Midbrain (tissue), 1 donor: ENCODE data around the gene SBF1.
"Not testable (repeated sequence)": the region's sequence is repeated elsewhere in the genome, so short reads cannot be mapped to it uniquely, and the experiment has no call there.

ENCODE experiments used
- DNase-seq: peaks from one replicate; lab custom pipeline; 2025; lab: John Stamatoyannopoulos, UW

Gene SBF1

DNA sequence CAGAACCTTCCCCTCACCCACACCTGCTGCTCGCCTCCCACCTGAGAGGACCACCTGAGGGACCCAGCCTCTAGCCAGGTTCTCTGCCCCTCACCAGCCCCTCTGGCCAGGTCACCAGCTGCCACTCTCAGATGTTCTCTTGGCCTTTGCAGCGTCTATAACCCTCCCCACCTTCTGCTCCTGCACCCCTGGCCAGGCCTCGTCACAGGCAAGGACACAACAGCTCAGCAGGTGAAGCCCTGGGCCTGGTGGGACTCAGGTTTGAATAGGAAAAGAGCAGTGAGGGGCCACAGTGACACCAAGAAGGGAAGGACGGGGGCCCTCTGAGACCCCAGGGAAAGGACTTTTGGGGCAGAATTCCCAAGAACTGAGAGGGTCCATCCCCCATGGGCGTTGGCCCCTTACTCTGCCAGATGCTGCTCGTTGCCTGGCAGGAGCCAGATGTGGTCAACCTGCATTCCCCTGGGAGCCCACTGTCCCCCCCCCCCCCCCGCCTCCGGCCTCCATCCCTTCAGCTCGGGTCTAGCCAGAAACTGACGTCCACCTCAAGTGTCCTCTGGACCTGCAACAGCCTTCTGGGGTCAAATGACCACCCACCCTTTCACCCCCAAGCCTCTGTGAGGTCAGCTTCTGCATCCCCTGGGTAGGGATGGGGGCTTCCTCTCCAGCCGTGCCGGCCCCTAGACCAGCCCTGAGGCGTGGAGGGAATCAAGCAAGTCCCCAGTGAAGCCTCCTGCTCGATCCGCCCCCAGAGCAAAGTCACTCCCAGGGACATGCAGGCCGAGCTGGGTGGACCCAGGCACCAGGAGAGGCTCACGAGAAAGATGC is 28.7 kb downstream of the SBF1 start:
- DNase-seq, result no peak

DNA sequence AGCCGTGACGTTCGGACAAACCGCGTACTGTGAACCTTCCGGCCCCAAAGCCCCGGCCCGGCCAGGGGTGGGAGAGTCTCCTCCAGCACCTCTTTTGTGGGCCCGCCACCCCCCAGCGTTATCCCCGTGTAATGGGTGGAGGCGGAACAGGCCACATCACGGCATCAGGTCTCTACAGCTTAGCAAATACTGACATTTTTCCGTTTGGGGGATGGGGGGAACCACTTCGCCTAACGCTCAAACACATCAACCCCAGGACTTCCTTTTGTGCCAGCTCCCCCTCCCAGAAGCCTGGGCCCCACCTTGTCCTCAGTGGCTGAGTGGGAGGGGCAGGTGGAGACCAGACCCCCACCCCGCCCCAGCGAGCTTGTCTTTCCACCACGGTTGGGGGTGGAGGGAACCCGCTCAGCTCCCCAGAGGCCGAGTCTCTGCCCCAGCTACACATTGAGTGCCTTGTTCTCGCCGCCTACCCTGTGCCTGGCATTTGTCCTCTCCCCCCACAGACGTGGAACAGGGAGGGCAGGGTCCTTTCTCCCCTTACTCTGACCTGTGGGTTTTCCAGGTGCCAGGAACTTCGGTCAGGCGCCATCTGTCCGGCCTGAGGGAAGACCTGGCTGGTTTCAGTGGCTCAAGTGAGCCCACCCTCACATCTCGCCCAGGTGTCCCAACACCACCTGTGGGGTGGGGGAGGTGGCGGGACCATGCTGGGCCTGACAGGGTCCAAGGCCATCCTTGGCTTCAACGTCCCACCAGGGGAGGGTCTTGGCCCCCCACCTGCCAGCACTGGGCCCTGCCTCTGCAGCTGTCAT is 29.6 kb downstream of the SBF1 start:
- no peak for DNase-seq

DNA sequence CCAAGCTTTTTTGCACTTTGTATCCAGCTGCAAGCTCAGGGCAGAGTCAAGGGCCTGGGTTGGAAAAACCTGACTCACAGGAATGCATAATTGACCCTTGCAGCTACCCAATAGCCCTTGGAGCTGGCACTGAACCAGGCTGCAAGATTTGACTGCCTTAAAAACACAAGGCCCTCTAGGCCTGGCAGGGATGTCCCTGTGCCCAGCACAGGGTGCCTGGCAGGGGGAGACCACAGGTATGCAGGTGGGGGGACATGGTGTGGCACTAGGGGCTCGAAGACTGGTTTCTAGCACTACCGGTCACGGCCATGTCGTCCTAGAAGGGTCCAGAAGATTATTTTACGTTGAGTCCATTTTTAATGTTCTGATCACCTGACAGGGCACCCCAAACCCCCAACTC is 30.2 kb downstream of the SBF1 start:
- DNase-seq, result no peak

DNA sequence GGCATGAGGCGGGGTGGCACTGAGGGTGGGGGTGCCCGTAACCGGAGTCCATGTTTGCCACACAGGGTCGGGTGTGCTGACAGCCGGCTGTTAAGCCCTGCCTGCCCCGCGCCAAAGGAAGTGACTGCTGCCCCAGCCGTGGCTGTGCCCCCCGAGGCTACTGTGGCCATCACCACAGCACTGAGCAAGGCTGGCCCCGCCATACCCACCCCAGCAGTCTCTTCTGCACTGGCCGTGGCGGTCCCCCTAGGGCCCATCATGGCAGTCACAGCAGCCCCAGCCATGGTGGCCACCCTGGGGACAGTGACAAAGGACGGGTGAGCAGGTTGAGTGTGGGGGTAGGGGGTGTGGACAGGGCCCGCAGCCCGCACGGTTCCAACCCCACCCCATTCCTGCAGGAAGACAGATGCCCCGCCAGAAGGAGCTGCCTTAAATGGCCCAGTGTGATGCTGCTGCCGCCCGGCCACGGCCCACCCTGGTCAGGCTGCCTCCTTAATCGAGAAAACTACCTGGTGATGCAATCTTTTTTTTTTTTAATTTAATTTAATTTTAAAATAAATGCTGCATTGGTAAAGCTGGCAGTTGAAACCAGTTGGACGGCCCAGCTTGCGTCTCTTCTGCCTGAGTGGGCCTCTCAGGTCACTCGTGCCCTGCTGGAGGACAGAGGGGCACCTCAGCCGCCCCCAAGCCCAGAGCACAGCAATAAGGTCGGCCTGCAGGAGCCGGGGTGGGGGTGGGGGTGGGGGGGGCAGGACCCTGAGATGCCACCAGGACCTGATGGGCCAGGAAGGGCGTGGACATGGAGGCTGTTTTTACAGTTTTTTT is 30.8 kb downstream of the SBF1 start:
- no peak for DNase-seq

DNA sequence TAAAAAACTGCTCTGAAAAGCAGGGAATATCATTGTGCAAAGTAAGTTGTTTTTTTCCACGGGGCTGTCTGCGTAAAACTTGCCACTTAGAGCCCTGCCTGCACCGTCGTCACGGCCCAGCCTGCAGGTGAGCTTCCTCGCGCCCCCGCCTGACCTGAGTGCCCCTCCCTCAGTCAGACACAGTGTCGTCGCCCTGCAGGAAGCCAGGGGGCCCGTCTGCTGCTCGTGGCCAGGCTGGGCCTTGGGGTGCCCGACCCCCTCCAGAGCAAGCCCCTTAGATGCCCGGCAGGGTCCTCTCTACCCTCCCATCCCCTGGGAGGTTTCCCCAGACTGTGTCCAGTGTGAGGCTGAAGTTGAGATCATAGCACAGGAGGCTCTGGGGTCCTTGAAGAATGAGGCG is 31.6 kb downstream of the SBF1 start:
- no peak for DNase-seq

DNA sequence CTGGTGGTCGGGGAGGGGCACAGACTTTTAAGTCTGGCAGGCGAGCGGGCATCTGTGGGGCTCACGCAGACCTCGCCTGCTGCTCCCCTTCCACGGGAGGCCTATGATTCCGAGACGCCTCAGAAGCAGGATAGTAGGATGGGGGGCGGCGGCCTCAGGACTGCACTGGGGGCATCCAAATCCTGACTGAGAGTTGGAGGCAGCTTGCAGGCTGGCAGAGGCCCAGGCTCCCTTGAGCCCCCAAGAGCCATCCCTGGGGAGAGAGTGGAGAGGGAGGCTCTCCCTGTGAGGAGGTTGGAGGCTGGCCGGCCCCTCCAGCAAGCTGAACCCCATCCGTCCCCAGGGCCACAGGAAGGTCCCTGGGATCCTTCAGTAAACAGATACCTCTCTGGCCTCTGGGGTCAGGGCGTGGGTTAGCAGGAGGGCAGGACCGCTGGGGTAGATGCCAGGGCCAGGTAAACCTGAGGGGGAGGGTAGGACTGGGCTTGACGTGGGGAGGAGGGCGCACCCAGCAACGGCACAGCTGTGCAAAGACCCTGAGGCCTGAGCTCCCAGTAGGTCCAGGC is 33.3 kb downstream of the SBF1 start:
- DNase-seq, result no peak

DNA sequence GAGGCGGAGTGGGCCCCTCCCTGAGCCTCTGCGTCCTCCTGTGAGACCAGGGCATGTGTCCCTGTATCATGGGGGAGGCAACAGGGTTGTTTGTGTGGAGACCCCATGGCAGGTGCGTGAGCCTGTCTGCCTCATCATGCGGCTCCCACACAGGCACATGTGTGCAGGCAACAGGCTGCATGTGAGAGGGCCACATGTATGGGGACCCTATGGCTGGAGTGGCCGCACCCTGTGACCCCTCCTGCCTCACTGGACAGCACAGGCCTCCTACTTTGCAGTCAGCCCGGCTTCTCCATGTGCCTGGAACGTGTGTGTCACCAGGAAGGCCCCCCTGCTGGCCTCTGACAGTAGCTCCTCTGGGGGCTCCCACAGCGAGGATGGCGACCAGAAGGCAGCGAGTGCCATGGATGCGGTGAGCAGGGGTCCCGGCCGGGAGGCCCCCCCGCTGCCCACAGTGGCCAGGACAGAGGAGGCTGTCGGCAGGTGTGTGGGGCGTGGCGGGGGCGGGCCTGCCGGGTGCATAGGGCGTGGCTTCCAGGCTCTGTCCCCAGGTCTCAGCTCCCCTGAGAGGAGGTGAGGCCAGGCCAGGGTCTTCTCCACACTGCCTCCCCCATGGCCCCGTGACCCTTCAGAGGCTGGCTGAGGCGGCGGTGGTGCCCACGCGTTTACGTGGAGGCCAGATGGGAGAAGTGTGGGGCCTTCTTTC is 34.1 kb downstream of the SBF1 start:
- no peak for DNase-seq

DNA sequence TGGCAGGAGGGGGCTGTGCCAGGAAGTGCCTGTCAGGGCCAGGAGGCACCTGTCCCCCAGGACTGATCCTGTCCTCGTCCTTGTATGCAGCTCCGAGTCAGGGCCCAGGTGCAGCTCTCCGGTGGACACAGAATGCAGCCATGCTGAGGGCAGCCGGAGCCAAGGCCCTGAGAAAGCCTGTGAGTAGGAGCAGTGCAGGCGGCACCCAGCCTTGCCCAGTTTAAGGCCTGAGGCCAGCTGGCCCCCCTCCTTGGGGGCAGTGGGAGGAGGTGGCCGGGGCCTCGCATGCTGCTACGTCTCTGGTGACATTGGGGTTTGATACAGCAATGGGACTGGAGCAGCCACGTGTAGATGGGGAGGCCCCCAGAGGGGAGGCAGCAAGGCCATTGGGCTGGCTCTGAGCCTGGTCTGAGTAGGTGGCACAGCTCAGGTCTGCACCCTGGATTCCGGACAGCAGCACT is 34.9 kb downstream of the SBF1 start:
- DNase-seq, result no peak

DNA sequence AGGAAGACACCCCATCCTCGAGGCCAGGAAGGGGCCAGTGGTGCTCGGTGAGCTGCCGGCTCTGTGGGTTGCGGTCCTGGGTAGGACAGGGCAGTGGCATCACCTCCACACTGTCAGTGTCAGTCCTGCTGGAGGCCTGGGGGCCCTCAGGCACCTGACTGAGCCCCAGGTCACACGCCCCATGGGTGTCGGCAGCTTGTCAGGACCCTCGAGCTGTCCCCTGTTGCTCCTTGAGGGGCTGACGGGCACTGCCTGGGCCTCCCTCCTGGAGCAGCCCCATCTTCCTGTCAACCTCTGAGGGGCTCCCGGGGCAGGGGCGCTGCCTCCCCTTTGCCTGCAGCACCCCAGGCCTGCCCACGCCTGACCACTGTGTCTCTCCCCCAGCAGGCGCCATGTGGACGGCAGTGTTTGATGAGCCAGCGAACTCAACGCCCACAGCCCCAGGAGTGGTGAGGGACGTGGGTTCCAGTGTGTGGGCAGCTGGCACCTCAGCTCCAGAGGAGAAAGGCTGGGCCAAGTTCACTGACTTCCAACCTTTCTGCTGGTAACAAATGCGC is 35.4 kb downstream of the SBF1 start:
- DNase-seq, result no peak

DNA sequence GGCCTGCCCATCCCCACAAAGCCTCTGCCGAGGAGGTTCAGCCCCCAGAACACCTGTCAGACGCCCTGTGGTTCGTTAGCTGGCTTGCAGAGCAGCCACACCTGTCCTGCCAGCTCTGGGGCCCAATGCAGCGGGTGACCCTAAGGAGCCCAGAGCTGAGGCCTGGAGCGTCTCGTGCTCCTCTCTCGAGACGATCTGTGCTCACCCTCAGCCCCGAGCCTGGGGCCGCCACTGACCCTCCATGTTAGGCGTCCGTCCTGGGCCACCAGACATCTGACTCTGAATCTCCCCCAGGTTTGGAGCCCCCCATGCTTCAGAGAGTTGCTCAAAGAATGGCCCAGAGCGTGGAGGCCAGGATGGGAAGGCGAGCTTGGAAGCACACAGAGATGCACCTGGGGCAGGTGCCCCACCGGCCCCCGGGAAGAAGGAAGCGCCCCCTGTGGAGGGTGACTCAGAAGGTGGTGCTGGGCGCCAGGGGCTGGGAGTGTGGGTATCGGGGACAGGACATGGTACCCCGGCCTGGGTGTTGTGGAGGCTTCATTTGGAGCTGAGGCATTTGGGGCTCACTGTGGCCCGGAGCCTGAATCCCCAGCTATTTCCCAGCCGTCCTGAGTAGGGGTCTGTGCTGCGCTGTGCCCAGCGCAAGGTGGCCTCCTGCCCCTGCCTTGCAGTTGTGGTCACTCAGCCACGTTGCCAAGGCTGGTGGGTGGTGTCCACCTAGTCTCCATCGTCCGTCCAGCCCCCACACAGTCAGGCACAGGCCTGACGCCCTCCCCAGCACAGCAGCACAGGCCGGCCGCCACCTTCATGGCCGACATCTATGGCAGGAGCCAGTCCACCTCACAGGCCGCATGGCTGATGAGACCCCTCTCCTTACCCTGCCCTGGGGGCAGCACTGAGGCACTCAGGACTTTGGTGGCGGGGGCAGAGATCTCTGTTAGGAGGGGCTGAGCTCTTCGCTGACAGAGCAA is 36.2 kb downstream of the SBF1 start:
- no peak for DNase-seq

DNA sequence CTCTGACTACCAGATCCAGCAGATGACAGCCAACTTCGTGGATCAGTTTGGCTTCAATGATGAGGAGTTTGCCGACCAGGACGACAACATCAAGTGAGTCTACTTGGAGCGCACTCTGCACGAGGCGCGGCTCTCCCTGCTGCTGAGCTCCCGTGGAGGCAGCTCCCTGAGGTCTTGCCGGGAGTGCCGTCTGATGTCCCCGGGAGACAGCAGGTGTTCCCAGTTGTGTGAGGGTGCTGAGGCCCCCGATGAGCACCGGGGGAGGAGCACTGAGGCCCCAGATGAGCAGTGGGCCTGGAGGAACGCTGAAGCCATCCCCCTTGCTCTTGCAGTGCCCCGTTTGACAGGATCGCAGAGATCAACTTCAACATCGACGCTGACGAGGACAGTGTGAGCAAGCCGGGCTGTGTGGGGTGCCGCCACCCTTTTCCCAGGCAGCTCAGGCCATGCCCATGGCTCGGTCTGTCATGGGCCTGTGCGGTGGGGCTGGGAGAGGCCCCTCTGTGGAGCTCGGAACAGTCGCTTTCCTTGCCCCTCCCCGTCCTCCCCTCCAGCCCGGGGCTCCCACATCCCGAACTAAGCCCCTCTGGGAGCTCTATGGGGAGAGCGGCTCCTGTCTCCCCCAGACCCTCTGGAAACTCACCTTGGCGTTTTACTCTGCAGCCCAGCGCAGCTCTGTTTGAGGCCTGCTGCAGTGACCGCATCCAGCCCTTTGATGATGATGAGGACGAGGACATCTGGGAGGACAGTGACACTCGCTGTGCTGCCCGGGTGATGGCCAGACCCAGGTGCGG is 37.1 kb downstream of the SBF1 start:
- no peak for DNase-seq

DNA sequence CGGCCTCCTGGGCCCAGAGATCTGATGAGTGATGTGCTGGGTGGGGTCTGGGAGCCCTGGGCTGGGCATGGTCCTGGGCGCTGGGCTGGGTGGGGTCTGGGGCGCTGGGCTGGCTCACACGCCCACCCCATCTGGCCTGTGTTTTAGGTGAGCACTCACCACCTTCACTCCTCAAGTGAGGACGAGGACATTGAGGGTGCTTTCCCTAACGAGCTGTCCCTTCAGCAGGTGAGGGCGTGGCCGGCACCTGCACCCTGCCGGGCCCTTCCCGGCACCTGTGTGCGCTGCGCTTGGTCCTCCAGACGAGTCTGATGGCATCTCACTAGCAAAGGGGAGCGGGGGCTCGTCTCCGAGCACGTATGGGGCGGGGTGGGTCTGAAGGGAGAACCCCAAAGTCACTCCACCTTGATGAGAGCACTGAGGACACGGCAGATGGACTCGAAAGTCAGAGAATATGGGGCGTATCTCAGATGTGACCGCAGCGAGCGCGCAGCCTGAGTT is 37.9 kb downstream of the SBF1 start:
- no peak for DNase-seq

DNA sequence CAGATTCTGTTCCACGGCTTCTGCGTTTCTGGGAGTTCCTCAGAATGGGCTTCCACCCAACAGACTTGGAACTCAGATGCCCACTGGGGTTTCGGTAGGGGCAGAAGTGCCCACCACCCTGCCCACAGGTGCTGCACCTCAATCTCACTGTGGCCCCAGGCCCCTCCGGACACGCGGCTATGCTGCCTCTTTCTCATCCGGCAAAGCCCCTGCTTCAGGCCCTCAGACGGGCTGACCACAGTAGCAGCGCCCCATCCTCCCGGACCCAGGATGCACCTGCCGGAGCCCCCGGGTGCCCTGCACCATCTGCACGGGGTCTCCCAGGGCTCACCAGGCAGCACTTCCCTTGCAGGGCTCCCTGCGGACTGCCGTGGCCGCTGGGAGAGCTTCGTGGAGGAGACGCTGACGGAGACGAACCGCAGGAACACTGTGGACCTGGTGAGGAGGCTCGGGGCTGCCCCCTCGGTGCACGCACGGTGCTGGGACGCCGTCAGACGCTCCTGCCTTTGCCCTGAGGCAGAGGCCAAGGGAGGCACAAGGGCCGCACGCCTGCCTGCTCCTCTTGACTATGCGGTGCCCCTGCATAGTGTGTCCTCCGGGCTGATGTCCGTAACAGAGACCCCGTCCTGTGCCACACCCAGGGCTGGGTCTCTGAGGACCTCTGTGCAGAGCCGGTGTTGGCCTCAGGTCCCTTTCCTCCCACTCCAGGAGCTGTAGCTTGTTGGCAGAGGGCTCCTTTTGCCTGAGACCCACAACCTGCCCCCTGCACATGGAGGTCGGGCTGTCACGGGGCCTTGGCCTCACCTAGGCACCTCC is 38.6 kb downstream of the SBF1 start:
- no peak for DNase-seq

DNA sequence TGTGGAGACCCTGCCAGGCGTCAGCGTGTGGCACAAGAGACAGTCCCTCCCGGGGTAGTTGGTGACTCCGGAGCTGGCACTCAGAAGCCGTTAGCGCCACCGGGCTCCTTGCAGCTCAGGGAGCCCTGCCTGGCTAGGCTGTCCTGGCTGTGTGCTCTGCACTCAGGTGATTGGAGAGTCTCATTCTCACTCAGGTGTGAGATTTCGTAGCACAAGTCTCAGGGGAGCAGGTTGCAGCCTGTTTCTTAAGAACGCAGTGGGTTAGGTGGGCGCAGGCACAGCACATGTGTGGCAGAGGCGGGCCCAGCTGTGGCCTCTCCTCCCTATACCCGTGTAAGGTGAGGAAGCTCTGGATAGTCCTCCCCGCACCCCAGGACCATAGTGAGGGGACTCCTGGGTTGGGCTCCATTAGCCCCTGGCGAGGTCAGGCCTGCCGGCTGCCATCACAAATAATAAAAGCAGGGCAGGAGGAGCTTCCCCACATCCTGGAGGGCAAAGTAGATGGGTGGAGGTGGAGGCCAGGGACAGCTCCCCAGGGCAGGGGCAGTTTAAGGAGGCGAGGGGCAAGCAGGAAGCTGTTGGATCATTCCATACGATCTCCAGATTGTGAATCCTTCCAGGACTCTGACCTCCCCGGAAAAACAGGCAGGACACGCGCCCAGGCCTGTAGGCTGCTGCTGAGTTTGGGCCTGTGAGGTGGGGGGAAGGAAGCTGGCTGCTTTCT is 39.4 kb downstream of the SBF1 start:
- DNase-seq, result no peak

DNA sequence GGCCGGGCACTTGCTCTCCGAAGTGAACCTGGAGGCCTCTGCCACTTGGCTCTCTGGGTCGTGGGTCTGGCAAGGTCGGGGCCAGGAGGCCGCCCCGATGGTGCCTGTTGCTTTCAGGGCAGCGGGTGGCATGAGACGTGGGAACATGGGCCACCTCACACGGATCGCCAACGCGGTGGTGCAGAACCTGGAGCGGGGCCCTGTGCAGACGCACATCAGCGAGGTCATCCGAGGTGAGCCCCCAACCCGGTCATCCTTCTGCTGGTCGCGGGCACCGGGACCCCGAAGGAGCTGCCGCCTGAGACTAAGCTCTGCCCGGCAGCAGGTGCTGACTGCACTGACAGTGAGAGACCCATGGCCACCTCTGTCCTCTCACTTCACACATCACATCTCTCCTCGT is 40.0 kb downstream of the SBF1 start:
- DNase-seq, result no peak

DNA sequence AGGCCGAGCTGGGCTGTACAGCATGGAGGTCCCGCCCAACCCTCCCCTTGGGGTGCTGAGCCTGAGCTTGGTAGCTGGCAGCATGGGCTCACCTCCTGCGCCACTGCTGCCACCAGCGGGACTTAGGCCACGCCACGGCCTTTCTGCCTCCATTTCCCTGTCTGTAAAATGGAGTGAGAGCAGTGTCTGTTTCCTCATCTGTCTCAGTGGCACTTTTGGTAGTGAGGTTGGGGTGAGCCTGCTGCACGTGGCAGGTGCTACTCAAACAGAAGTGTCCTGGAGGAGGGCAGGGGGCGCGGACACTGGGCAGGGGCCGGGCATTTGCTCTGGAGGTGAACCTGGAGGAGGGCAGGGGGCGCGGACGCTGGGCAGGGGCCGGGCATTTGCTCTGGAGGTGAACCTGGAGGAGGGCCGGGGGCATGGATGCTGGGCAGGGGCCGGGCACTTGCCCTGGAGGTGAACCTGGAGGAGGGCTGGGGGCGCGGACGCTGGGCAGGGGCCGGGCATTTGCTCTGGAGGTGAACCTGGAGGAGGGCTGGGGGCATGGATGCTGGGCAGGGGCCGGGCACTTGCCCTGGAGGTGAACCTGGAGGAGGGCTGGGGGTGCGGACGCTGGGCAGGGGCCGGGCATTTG is 41.8 kb downstream of the SBF1 start:
- DNase-seq, result not testable (repeated sequence)
